Endothelial cell of umbilical vein (primary cell): ENCODE data around the gene FEM1C. TPM values are rescaled to one million over a fixed set of nuclear protein-coding genes. Genes with fewer than 3 reads are reported as not detected.

ENCODE experiments used
- BruUV-seq: library from RNA; stranded (reverse); fragments of 400-500 nt; replicated peaks from 2 replicates; lab custom pipeline; 2021; lab: Mats Ljungman, UMichigan
- CTCF ChIA-PET: fragments of 300-600, 350-600 bp; sonication (Branson Sonifier 250); formaldehyde crosslinking; loops from one replicate; lab custom pipeline; 2021; ENCODE audit warnings: antibody characterized with exemption, inconsistent platforms; lab: Charles Lee
- POLR2A ChIA-PET: fragments of 300-600, 350-600 bp; sonication (Branson Sonifier 250); formaldehyde crosslinking; loops from one replicate; lab custom pipeline; 2021; ENCODE audit warnings: antibody characterized with exemption, inconsistent platforms; lab: Charles Lee
- DNase-seq: peaks from one replicate; pipeline ENCODE4 v3.0.0-alpha.2; 2011; ENCODE audit warnings: low read depth, low spot score
- FAIRE-seq: peaks from 2 replicates; lab custom pipeline; 2011; peaks lifted over from hg19 to GRCh38; lab: Jason Lieb, UNC
- H2AFZ ChIP-seq: 2 replicates; pipeline ENCODE4 v1.6.0; 2012; ENCODE audit warnings: low read depth, low read length, control low read depth, inconsistent platforms
- H3K27ac ChIP-seq: 2 replicates; pipeline ENCODE4 v1.5.1; 2011; ENCODE audit warnings: low read depth, mild to moderate bottlenecking, control low read depth, low read length, moderate library complexity; ENCODE audit not compliant: insufficient read depth
- H3K27me3 ChIP-seq, 2 experiments: 2 replicates each; pipeline versions ENCODE4 v1.6.0 to v1.6.1; 2011; ENCODE audit warnings: low read length in 2 of 2, mixed read lengths in 1 of 2; ENCODE audit not compliant: control insufficient read depth in 2 of 2, insufficient read depth in 2 of 2
- H3K36me3 ChIP-seq, 2 experiments: 2 replicates in 1 of 2; 3 replicates in 1 of 2; pipeline ENCODE4 v1.5.1; 2011; ENCODE audit warnings: low read length in 2 of 2, mild to moderate bottlenecking in 1 of 2, moderate library complexity in 1 of 2; ENCODE audit not compliant: control insufficient read depth in 2 of 2, insufficient read depth in 2 of 2; ENCODE audit errors: extremely low read depth in 1 of 2
- H3K4me1 ChIP-seq: 3 replicates; pipeline ENCODE4 v1.5.1; 2011; ENCODE audit warnings: mild to moderate bottlenecking, low read length; ENCODE audit not compliant: control insufficient read depth, insufficient read depth; ENCODE audit errors: extremely low read depth
- H3K4me2 ChIP-seq: 2 replicates; pipeline ENCODE4 v1.6.1; 2011; ENCODE audit warnings: low read length, control low read depth, mixed read lengths; ENCODE audit not compliant: insufficient read depth
- H3K4me3 ChIP-seq, 3 experiments: fragments of 200-600 bp in 1 of 3; sonication (generic), shearing (Covaris generic) in 1 of 3; replicated peaks in 1 of 3; 2 replicates each; pipeline ENCODE4 v1.5.1; 2011 to 2016; ENCODE audit warnings: control low read depth in 3 of 3, low read length in 3 of 3, mild to moderate bottlenecking in 2 of 3, inconsistent platforms in 1 of 3, low read depth in 1 of 3, moderate library complexity in 1 of 3; ENCODE audit not compliant: insufficient read depth in 1 of 3
- H3K79me2 ChIP-seq: 2 replicates; pipeline ENCODE4 v1.6.0; 2012; ENCODE audit warnings: low read length, inconsistent platforms; ENCODE audit not compliant: control insufficient read depth, insufficient read depth
- H3K9ac ChIP-seq: replicated peaks from 2 replicates; pipeline ENCODE3; 2011; ENCODE audit warnings: low read length, control low read depth; ENCODE audit not compliant: insufficient read depth; ENCODE audit errors: extremely low read depth
- H3K9me1 ChIP-seq: replicated peaks from 3 replicates; pipeline ENCODE4 v1.6.0; 2011; ENCODE audit warnings: mild to moderate bottlenecking, low read length; ENCODE audit not compliant: control insufficient read depth, insufficient read depth; ENCODE audit errors: extremely low read depth
- H3K9me3 ChIP-seq: replicated peaks from 2 replicates; pipeline ENCODE4 v1.5.1; 2012; ENCODE audit warnings: low read length, inconsistent platforms; ENCODE audit not compliant: control insufficient read depth, insufficient read depth
- H4K20me1 ChIP-seq: replicated peaks from 2 replicates; pipeline ENCODE3; 2011; ENCODE audit warnings: mild to moderate bottlenecking, low read length; ENCODE audit not compliant: control insufficient read depth, insufficient read depth; ENCODE audit errors: extremely low read depth
- EZH2 ChIP-seq: IDR thresholded peaks from 2 replicates; pipeline ENCODE4 v1.6.1; 2012; ENCODE audit warnings: borderline replicate concordance, low read depth, mild to moderate bottlenecking, moderate library complexity, low read length, inconsistent platforms; ENCODE audit not compliant: severe bottlenecking
- FOS ChIP-seq: IDR thresholded peaks from 2 replicates; pipeline ENCODE4 v1.6.1; 2011; ENCODE audit warnings: mild to moderate bottlenecking, low read length, moderate library complexity, borderline replicate concordance; ENCODE audit not compliant: insufficient read depth
- GATA2 ChIP-seq: IDR thresholded peaks from 2 replicates; pipeline ENCODE4 v1.7.0; 2011; ENCODE audit warnings: low read depth, mild to moderate bottlenecking, moderate library complexity, mixed read lengths, low read length; ENCODE audit not compliant: insufficient read length, insufficient read depth
- JUN ChIP-seq: IDR thresholded peaks from 2 replicates; pipeline ENCODE4 v1.6.1; 2011; ENCODE audit warnings: borderline replicate concordance, low read depth; ENCODE audit not compliant: insufficient read length, insufficient read depth
- MYC ChIP-seq: IDR thresholded peaks from one replicate; pipeline ENCODE4 v1.6.1; 2011; ENCODE audit warnings: mild to moderate bottlenecking, low read depth, low read length
- POLR2A ChIP-seq: IDR thresholded peaks from 2 replicates; pipeline ENCODE4 v1.6.1; 2012; ENCODE audit warnings: low read depth, mild to moderate bottlenecking, control low read depth, low read length
- POLR2AphosphoS5 ChIP-seq: IDR thresholded peaks from 2 replicates; pipeline ENCODE4 v1.6.1; 2012; ENCODE audit warnings: low read depth, mild to moderate bottlenecking, control low read depth, low read length, moderate library complexity; ENCODE audit not compliant: insufficient read depth
- dilution Hi-C: fragments of 300-500 bp; cut with MboI; formaldehyde crosslinking; loops from one replicate; pipeline ENCODE4 v1.15.0; 2019; ENCODE audit warnings: low sequenced_read_pairs; ENCODE audit not compliant: extremely low pct_ligation_motif_present
- intact Hi-C: fragments of 100-400 bp; cut with micrococcal nuclease; formaldehyde crosslinking; loops from one replicate; pipeline ENCODE4 v1.10.0; 2022
- polyA plus RNA-seq, 4 experiments: library from polyadenylated mRNA; depleted of rRNA in 3 of 4; stranded (reverse) in 3 of 4; unstranded in 1 of 4; fragments of >200 nt; gene quantifications; 2 replicates each; pipeline versions ENCODE4 v1.2.1 to v1.2.3, GENCODE V29; 2011 to 2012; ENCODE audit warnings: missing spikeins in 1 of 4
- total RNA-seq: library from RNA; stranded (reverse); gene quantifications from 2 replicates; pipeline ENCODE4 v1.2.3, GENCODE V29; 2021
- TF ChIP-seq, protein P1 (sequence below), 2 donors: IDR thresholded peaks; 1 replicate in 1 of 2; 2 replicates in 1 of 2; pipeline ENCODE4 v1.5.1; 2011; ENCODE audit warnings: low read length in 2 of 2, mild to moderate bottlenecking in 2 of 2, moderate library complexity in 2 of 2, control low read depth in 1 of 2, inconsistent platforms in 1 of 2, low read depth in 1 of 2; ENCODE audit not compliant: insufficient read depth in 1 of 2; ENCODE audit errors: extremely low read depth in 1 of 2
- TF ChIP-seq, protein P2 (sequence below): IDR thresholded peaks from 2 replicates; pipeline ENCODE4 v1.6.1; 2011; ENCODE audit not compliant: insufficient read depth, insufficient read length

The FEM1C gene
- total and polyA plus RNA-seq, 2 donors (not counting 3 experiments of a cell fraction or from before 2014, with no cell fraction given) = 6.2 to 16.0 TPM

DNA sequence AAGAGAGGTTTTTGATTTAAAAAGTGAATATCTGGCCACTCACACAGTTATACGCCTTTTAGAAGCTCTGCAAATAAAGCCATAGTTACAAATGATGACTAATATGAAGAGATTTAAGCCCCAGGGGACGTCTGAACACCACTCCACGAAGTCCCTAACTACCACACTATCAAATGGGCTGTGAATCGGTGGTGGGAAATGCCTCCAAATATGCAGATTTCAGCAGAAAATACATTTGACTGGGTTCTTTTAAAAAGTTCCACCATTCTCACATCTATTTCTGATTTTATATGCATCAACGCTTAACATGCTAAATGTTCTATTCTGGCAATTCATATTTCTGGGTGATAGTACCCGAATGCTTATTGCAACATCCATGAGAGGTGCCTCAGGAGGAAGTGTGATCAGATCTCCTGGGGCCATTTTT lies 35.2 kb upstream of the FEM1C start:
- H3K79me2 ChIP-seq = no peaks in the 10 kb centered on the region
- no peak overlapping the region for H3K9ac ChIP-seq
- no peak for FAIRE-seq
- no peaks in the 10 kb centered on the region for H4K20me1 ChIP-seq
- no peak overlapping the region for H2AFZ ChIP-seq
- H3K36me3 ChIP-seq = no peaks in the 10 kb centered on the region
- ChIA-PET CTCF (no interaction called here), POLR2A (no interaction called here)
- TF ChIP-seq FOS = no peak
- TF ChIP-seq GATA2 = no peak
- TF ChIP-seq POLR2A = no peak
- TF ChIP-seq, protein P1, sequence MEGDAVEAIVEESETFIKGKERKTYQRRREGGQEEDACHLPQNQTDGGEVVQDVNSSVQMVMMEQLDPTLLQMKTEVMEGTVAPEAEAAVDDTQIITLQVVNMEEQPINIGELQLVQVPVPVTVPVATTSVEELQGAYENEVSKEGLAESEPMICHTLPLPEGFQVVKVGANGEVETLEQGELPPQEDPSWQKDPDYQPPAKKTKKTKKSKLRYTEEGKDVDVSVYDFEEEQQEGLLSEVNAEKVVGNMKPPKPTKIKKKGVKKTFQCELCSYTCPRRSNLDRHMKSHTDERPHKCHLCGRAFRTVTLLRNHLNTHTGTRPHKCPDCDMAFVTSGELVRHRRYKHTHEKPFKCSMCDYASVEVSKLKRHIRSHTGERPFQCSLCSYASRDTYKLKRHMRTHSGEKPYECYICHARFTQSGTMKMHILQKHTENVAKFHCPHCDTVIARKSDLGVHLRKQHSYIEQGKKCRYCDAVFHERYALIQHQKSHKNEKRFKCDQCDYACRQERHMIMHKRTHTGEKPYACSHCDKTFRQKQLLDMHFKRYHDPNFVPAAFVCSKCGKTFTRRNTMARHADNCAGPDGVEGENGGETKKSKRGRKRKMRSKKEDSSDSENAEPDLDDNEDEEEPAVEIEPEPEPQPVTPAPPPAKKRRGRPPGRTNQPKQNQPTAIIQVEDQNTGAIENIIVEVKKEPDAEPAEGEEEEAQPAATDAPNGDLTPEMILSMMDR (IDR thresholded peaks at IDR 0.05; ENCODE audit: extremely low read depth in 1 of 2, insufficient read depth in 1 of 2, low read depth in 1 of 2, low read length in 2 of 2) = no peak
- no peak for TF ChIP-seq MYC
- TF ChIP-seq POLR2AphosphoS5 = no peak
- no peak for TF ChIP-seq EZH2
- TF ChIP-seq, protein P2, sequence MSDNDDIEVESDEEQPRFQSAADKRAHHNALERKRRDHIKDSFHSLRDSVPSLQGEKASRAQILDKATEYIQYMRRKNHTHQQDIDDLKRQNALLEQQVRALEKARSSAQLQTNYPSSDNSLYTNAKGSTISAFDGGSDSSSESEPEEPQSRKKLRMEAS = no peak
- no peak for TF ChIP-seq JUN
- dilution Hi-C loops (no loop called here), intact Hi-C loops (loop anchor here (10.0 kb wide), 1 partner anchor 395 kb away; no protein-coding TSS in a partner anchor)
- H3K4me3 ChIP-seq = no peak overlapping the region
- H3K9me1 ChIP-seq = no peaks in the 10 kb centered on the region
- no peak overlapping the region for H3K4me2 ChIP-seq
- H3K27ac ChIP-seq = no peak overlapping the region
- no peaks in the 10 kb centered on the region for H3K27me3 ChIP-seq
- H3K9me3 ChIP-seq = no peaks in the 10 kb centered on the region
- peaks cover 21% of the 10 kb centered on the region for H3K4me1 ChIP-seq
- no peak for DNase-seq
- BruUV-seq = no TSS peak
